Esophagus squamous epithelium (tissue), 4 donors: ENCODE measurements around the gene ACSL3.

ENCODE experiments used
- CTCF ChIP-seq, 6 experiments: fragments of 450-650 bp in 4 of 6; fragments of 200-600 bp in 2 of 6; sonication (generic) in 2 of 6; IDR thresholded peaks; one replicate each; pipeline ENCODE4 v1.5.1; 2016 to 2019; ENCODE audit warnings: antibody characterized with exemption in 6 of 6, mild to moderate bottlenecking in 4 of 6, moderate library complexity in 4 of 6
- POLR2A ChIP-seq, 4 donors: fragments of 450-650 bp; IDR thresholded peaks; one replicate each; pipeline ENCODE4 v1.6.1; 2017; ENCODE audit warnings: antibody characterized with exemption in 4 of 4, mild to moderate bottlenecking in 4 of 4, moderate library complexity in 3 of 4

GRCh38 chr2:222876947-222877346 is 16.1 kb downstream of the ACSL3 start:
- TF ChIP-seq POLR2A (IDR thresholded peaks at IDR 0.05) (no peak), CTCF (IDR thresholded peaks at IDR 0.05) (no peak)
